Stimulated activated CD8-positive, alpha-beta memory T cell treated with anti-CD3 and anti-CD28 coated beads, Interleukin-7, amount 100 ng/mL, for 1 hour (primary cell): ENCODE measurements around the gene CRACR2A.

Source experiments
- DNase-seq, 2 donors: peaks; one replicate each; pipeline ENCODE4 v3.0.0-alpha.2; 2020; ENCODE audit warnings: low read depth in 2 of 2

The CRACR2A gene

DNA sequence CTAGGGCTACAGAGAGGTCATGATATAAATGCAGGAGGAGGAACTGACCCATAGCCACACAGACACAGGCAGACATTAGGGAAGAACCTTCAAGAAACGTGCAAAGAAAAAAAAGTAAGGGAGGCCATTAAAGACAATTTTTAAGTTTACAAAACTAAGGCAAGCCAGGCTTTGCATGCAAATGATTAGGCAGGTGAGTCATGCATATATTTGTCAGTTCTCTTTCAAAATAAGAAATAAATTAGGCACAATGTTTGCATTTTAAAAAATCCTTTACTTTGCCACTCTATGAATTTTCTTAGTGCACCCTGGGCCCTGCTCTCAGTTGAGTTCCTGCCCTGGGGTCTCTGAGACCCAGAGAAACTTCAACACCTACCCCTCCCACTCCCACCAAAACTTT, 186.9 kb downstream of the CRACR2A start:
- DNase-seq = no peak
